NOMO-1 (cell line): ENCODE measurements around the gene TANC1.
A peak's percentile ranks its signal among the peaks of the same experiment; 100 is the strongest.
"Not testable (repeated sequence)": the region's sequence is repeated elsewhere in the genome, so short reads cannot be mapped to it uniquely, and the experiment has no call there.

Source experiments
- DNase-seq, 2 experiments: peaks; one replicate each; lab custom pipeline; 2025; ENCODE audit not compliant: unreplicated experiment in 2 of 2; lab: John Stamatoyannopoulos, UW

The TANC1 gene

DNA sequence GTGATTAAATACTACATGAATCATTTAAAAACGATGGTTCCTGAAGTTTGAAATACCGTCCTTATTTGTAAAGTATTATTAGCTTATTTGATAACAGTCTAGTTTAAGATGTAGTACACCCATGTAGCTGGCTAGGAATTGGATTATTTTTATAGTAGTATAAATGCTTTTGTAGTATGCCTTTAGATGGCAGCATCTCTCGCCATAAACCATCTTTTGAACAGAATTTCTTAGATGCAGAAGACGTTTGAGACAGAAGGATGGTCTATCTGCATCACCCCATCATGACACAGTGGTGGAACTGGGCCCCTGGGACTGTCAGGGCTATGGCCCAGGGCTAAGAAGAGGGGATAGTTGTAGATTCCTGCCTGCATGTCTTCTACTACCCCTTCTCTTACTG is 165.4 kb downstream of the TANC1 start:
- no peak for DNase-seq

DNA sequence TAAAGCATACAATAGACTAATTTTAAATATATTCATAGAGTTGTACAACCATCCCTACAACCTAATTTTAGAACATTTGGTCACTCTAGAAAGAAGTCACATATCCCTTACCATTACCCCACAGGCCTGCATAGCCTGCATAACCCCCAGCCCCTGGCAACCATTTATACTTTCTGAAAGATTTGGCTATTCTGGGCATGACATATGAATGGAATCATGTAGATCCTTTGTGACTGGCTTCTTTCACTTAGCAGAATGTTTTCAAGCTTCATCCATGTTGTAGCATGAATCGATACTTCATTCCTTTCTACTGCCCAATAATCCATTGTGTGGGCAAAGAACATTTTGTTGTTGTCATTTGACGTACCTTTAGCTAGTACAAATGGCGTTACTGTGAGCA is 166.5 kb downstream of the TANC1 start:
- no peak for DNase-seq

DNA sequence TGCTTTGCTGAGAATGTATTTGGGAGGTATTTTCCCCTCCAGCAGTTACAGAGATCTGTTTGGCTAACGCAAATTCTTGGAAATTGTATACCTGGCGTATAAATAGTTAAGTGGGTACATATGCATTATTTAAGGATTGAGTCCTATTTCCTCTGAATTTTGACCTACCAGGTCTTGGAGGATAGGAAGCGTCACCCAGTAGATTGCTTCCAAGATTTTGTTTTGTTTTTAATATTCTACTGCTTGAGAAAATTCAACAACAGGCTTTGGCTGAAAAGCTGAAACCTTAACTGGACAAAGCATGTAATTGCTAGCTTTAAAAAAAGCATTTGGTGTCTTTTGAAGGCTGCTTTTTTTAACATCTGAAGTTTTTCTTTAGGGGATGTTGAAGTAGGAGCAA is 168.0 kb downstream of the TANC1 start:
- DNase-seq = no peak

DNA sequence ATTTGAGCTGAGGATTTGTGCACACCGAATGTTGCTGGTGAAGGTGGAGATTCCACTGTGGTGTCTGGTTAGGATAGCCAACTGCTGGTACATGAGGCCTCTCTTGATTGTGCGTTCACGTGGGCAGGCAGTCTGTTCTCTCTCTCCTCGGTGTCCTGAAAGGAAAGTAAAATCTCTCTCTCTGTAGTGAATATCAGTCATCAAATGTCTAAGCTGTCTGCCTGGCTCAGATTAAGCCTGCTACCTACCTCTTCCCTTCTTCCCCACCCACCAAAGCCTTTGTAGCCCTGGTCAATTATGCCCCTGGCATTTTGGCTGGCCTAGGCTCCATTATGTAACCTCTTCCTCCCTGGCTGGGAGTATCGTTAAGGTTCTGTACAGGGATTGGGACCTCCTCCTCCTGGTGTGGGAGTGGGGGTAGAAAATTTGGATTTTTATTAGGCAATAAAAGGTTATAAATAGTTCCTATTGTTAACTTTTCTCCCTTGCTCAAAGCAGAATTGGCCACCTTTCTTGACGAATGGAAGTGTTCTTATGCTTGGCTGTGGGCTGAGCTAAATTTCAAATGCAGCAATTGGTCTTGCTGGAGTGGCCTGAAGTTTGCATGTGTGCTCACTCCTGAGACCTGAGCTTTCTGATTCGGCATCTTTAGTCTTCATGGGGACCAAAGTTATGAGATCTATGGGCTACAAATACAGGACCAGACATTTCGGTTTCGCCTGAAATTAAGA is 169.2 kb downstream of the TANC1 start:
- no peak for DNase-seq

DNA sequence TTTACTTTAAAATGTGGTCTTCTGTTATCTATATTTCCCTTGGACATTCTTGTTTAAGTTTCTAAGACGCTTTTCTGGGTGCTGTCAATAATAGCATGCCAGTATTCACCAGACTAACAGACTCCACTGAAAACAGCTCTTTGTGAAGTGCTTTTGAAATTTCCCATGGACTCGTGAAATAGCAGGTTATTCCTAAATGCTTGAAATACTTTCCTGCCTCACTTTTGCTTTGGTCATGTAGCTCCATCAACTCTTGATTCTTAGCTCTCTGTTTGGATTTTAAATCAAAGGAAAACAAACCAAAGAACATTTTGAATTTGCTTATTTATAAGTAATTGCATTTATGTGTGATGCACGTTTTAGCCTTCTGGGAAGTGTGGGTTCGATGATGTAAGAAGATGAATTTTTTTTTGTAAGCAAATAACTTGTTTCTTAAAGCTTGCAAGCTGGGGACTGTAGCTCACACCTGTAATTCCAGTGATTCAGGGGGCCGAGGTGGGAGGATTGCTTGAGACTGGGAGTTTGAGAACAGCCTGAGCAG is 170.3 kb downstream of the TANC1 start:
- no peak for DNase-seq

DNA sequence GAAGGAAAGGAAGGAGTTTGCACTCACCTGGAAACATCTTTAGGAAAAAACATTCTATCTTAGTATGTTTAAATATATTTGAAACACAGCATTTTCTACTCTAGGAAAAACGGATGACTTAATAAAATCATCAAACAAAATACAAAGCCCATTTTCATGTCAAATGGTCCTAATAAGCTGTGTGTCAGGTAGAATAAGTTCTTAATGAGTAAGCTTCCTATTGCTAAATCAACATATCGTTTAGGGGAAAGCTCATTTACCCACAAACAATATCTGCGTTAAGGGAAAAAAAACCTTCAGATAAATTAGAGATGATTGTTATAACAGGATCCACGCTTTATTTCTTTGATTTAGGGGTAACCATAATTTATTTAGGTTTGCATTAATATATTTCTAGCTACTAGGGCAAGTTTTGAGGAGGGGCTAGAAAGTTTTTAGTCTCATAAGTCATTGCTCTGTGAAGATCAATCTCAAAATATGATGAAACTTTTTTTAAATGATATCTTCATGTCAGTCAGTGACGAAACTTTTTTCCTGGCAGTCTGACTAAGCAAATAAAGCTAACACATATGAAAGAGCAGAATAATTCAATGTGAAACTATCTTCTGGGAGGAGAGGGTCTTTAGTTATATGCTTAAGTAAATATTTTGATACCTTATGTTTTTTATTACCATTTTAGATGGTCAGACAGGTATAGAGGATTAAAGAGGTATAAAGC is 170.9 kb downstream of the TANC1 start:
- DNase-seq = no peak

DNA sequence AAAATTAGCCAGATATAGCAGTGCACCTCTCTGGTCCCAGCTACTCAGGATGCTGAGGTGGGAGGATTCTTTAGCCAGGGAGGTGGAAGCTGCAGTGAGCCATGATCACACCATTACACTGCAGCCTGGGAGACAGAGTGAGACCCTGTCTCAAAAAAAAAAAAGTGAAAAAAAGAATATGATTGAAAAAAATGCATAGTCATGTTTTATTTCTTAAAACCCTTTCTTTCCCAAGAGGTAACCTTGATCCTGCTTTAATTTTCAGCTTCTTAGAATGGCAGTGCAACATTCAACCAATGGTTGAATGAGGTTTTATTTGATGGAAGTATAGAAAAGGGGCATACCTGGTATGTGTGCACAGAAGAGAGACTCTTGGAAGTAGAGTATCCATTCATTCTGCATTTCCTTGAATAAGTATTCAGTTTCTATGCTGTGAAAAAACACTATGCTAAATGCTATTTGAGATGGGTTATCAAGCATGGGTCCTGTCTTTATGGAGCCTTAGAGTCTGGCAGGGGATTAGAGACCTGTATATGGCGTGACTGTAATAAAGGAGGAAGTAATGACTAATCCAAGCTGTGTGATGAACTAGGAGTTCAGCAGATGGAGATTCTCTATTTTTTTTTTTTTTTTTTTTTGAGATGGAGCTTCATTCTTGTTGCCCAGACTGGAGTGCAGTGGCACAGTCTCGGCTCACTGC is 171.8 kb downstream of the TANC1 start:
- DNase-seq = peak; percentile 17 to 62

DNA sequence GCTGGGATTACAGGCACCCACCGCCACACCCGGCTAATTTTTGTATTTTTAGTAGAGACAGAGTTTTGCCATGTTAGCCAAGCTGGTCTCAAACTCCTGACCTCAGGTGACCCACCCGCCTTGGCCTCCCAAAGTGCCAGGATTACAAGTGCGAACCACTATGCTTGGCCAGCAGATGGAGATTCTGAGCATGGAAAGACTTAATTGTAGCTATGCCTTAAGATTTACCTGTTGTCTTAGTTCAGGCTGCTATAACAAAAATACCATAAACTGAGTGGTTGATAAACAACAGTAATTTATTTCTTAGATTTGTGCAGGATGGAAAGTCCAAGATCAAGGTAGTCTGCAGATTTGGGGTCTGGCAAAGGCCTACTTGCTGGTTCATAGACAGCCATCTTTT is 172.4 kb downstream of the TANC1 start:
- DNase-seq = not testable (repeated sequence)

DNA sequence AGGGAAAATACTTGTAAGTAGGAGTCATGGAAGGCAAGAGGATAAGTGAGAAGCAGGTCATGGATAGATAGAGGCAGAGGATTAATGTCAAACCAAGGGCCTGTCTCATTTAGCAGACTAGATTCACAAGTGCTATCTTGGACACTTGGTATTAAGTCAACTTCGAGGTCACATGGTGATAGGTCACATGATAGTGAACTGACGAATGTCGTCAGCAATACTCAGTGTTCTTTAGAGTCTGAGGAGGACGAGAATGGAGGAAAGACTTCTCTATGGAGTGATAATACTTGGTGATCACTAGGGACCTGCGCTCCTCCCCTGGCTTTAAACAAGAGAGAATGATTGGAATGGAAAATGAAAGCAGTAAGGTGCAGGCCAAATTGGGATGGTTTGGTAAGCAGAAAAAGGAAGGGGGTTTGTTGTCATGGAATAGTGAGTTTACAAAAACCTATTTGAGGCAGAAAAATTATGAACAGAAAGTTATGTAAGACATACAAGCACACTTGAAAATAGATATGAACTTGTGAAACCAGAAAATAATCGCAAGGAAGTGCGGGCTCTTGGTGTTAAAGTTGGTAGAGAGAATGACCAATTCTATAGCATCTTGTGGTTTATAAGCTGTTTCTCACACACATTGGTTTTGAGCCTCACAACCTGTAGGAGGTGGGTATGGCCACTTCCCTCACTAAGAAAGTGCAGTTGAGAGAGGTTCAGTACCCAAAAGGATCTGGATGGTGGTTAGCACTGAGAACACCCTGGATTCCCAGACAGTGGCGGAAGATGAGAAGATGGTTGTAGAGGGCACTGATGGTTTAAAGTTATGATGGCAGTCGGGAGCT is 176.6 kb downstream of the TANC1 start:
- peak; percentile 5 to 22 for DNase-seq

DNA sequence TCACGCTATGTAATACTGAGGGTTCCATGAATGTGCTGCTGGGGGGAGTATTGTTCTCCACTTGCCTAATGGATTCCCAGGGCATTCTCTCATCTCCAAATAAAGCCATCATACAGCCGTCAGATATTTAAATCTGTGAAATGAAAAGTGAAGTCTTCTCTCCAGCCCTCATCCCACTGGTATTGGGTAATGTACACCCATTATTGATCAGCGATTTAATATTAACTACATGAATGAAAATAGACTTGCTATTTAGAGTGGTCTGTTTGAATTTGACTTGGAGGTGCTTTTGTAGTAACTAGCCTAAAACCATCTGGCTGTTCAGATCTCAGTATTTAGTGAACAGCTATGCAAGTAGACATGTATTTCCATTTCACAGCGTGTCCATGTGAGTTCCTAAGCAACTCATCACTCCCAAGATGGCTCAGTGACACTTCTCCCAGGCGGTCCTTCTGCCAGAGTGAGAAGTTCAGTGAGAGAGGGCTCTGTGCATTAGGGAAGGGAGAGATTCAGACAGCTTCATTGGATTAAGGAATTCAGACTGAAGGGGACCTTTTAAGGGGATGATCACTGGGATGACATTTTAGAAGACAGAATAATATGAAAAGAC is 177.4 kb downstream of the TANC1 start:
- DNase-seq = no peak

DNA sequence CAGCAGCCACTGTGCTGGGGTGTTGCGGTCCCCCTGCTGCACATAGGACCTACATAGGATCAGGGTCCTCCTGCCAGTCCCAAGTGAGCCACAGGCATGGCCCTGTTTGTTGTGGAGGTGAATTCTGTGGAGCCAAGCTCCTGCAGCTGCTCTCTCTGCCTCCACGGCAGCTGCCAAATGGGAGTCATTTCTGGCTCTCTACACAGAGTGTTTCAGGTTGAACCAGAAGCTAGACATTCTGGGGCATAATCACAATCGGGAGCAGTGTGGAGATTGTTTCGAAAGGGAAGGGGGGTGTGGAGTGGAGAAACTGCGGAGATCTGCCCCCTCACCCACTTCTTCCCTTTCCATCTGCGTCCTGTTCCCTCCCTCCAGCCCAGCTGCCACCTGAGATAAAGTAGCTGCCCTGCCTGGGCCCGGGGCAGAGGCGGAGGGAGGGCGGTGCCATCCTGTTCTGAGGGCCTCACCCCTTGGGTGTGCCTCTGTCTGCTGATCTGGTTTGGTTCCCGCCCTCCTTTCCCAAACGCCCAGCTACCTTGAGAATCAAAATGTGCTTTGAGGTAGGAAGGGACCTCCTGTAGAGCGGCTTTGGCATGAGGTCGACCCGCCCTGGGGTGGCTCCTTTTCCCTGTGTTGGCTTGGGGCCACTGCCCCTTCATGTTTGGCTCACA is 178.7 kb downstream of the TANC1 start:
- no peak for DNase-seq

DNA sequence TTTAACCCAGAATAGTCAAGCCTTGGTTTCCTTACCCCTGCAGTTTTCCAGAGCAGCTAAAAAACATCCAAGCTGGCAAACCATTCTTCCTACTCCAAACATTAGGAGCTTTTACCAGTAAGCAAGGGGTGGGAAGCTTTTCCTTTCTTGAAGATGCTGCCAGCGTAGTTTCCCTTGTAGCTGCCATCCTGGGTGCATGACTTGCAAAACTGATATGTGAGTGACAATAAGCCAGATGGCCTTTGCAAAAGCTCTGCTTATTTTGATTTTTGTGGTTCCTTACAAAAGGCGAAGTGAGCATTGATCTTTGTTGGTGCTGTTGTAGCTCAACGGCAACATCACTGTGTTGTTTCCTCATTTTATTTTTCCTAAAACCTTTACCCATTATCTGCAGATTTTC is 179.2 kb downstream of the TANC1 start:
- no peak for DNase-seq

DNA sequence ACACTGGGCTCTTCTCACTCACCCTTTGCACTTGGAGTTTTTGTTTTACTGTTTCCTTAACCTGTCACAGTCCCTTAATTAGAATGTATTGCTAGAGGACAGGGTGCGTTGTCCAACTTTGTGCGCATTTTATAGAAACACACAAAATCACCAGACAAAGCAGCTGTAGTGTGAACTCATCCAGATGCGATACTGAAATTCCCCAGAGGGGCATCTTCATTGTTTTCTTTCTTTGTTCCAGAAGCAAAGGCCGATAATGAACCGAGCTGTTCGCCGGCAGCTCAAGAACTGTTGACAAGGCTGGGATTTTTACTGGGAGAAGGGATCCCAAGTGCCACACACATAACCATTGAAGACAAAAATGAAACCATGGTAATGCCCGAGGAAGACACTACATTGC is 180.5 kb downstream of the TANC1 start:
- DNase-seq = no peak

DNA sequence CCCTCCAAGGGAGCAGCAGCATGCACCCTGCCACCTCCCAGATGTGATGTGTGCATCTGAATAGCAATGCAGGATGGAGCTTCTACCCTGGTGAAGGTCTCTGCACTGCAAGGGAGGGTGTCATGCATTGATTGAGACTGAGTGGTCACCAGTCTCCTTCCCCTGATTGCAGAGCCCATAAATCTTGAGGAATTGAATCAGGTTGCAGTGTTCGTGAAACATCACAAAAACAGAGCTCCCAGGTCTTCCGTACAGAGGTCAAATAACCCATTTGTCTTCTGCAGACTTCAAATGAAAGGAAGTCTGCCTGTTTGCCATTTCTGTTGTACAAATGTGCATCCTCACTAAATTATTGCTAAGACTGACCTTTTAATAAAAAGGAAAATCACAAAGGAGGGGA is 181.3 kb downstream of the TANC1 start:
- no peak for DNase-seq

DNA sequence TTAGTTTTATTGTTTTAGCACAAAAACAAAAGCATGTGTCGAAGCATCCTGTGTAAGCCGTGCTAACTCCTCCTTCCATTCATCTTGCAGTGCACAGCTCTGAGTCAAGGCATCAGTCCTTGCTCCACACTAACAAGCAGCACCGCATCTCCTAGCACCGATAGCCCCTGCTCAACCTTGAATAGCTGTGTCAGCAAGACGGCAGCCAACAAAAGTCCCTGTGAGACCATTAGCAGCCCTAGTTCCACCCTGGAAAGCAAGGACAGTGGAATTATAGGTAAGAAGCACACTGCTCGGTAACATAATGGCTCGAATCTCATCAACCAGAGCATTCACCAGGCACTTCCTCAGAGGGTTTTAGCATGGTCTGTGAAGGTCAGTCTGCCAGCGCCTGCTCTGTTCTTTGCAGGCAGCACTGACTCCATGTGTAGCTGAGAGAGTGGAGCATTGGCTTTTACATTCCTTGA is 181.9 kb downstream of the TANC1 start:
- no peak for DNase-seq

DNA sequence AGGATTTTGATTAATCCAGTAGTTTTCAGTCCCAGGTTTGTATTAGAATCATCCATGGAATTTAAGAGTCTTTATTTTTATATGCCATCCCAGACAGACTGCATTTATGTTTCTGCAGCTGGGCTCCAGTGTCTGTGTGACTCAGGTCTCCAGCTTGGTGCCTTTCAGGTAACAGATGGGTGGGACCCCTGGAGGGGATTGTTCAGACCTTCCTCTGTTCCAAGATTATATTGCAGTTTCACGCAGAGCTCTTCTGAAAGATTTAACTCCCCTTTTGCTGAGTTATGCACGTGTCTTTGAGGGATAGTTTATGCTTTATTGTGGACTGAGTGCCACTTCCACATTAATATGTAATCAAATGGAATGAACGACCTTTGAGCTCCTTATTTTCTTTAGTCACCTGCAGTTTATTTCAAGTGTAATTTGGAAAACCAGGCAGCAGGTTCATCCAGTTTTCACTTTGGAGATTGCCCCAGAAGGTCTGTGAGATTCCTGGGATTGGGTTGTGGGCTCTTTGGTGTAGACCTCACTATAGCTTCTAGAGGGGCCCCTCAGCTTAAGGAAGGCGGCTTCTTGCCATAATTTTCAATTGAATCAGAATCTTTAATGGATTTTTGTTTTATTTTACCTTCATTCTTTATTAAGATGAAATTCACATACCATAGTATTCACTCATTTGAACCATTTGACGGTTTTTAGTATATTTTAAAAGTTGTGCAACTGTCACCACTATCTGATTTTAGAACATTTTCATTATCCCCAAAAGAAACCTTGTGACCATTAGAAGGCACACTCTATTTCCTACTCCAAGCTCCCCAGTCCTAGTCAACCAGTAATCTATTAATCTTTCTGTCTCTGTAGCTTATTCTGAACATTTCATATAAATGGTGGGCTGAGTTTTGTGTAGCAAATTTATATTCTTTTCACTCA is 183.0 kb downstream of the TANC1 start:
- no peak for DNase-seq

DNA sequence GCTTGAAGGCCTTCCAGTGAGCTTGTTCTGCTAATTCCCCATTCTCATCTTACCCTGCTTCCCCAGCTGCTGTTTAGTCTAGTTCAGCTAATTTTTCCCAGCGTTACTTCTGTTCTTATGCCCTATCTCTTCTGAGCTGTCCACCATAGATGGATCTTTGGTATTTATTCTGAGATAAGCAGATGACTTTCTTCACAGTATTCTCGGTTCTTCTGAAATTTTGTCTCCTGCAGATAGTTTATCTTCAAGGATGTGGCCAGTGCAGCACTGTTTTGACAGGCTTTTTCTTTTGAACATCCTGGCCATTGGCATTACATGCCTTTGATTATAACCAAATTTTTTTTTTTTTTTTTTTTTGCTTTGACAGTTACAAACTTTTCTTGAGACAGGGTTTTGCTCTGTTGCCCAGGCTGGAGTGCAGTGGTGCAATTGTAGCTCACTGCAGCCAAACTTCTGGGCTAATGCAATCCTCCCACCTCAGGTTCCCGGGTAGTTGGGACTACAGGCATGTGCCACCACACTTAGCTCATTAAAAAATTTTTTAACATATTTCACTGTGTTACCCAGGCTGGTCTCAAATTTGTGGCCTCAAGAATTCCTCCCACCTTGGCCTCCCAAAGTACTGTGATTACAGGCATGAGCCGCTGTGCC is 183.8 kb downstream of the TANC1 start:
- no peak for DNase-seq

DNA sequence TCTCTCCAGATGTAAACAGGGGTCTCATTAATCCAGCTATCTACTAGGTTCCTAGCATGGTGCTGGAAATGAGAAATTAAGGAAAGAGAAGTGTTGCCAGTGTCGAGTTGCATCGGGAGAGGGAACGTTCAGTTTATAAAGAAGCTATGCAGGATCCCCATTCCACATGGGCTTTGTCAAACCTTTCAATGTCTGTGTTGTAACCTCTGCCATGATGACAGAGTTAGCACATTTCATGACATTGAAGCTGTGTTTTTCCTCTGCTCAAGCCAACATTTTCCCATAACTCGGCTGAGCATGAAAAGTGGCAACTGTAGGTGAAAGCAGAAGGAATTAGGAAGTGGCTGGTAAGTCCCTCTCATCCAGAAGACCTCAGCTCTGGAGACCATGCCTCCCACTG is 184.6 kb downstream of the TANC1 start:
- DNase-seq = no peak
